GM12892 (cell line): ENCODE data around the gene CSNK2A1.
A peak's percentile ranks its signal among the peaks of the same experiment; 100 is the strongest.
"Not testable (repeated sequence)": the region's sequence is repeated elsewhere in the genome, so short reads cannot be mapped to it uniquely, and the experiment has no call there.

Experiments used
- DNase-seq: peaks from one replicate; pipeline ENCODE4 v3.0.0; 2011; ENCODE audit not compliant: insufficient read length
- FAIRE-seq: peaks from 2 replicates; lab custom pipeline; 2011; peaks lifted over from hg19 to GRCh38; lab: Jason Lieb, UNC
- POLR2A ChIP-seq: IDR thresholded peaks from 2 replicates; pipeline ENCODE4 v1.6.1; 2011; ENCODE audit warnings: low read depth, low read length, control low read depth
- POLR2AphosphoS5 ChIP-seq: IDR thresholded peaks from 2 replicates; pipeline ENCODE4 v1.6.1; 2011; ENCODE audit warnings: low read depth, low read length, control low read depth
- TAF1 ChIP-seq: IDR thresholded peaks from 2 replicates; pipeline ENCODE4 v1.6.1; 2011; ENCODE audit warnings: low read depth, mild to moderate bottlenecking, control low read depth, low read length, borderline replicate concordance

CSNK2A1 gene

GRCh38 chr20:478010-478948 is 65.3 kb downstream of the CSNK2A1 start:
- DNase-seq (no peak), FAIRE-seq (no peak)
- no peak for TF ChIP-seq TAF1
- no peak for TF ChIP-seq POLR2A
- TF ChIP-seq POLR2AphosphoS5, result no peak

GRCh38 chr20:476561-477249 is 66.9 kb downstream of the CSNK2A1 start:
- not testable (repeated sequence) for FAIRE-seq, DNase-seq

- no peak for FAIRE-seq
These were observed 67.9 kb downstream of the CSNK2A1 start for GRCh38 chr20:475463-476357.

GRCh38 chr20:474581-474980 is 69.0 kb downstream of the CSNK2A1 start:
- FAIRE-seq, result no peak
- no peak for DNase-seq
- TF ChIP-seq POLR2AphosphoS5 (no peak), TAF1 (no peak), POLR2A (no peak)

More at GRCh38 chr20:475463-476357, 67.9 kb downstream of the CSNK2A1 start:
- no peak for DNase-seq
- TF ChIP-seq POLR2AphosphoS5 (no peak), POLR2A (no peak), TAF1 (no peak)

- no peak for TF ChIP-seq POLR2AphosphoS5
- no peak for TF ChIP-seq POLR2A
- TF ChIP-seq TAF1, result no peak
- FAIRE-seq (no peak), DNase-seq (no peak)
These were observed 70.7 kb downstream of the CSNK2A1 start for GRCh38 chr20:472889-473292.

- DNase-seq (no peak), FAIRE-seq (no peak)
- TF ChIP-seq TAF1 (no peak), POLR2AphosphoS5 (no peak), POLR2A (no peak)
These were observed 71.3 kb downstream of the CSNK2A1 start for GRCh38 chr20:472137-472846.

- TF ChIP-seq POLR2A (no peak), POLR2AphosphoS5 (no peak), TAF1 (no peak)
- DNase-seq, result no peak
- FAIRE-seq, result no peak
These were observed 73.7 kb downstream of the CSNK2A1 start for GRCh38 chr20:469746-470490.

GRCh38 chr20:467755-468154 is 75.8 kb downstream of the CSNK2A1 start:
- TF ChIP-seq POLR2AphosphoS5 (no peak), TAF1 (no peak), POLR2A (no peak)
- DNase-seq (no peak), FAIRE-seq (no peak)

- no peak for TF ChIP-seq POLR2AphosphoS5
- 0 out of 2 replicates have a peak, but pooled peaks have one; percentile 0 for TF ChIP-seq TAF1
- peak; percentile 83; the same call in 1 of the 2 replicates for TF ChIP-seq POLR2A
- peak; percentile 97 for FAIRE-seq
- peak; percentile 84 for DNase-seq
These were observed 81.2 kb downstream of the CSNK2A1 start, which contains the start of gene TBC1D20 for GRCh38 chr20:462199-462991. TSS of gene TBC1D20 (minus strand) at chr20:462533. CDS start at chr20:462405, 128 bp downstream.
